Tibial artery (tissue), 4 donors: ENCODE measurements around the gene PRDM8.

Source experiments
- DNase-seq, 2 donors: peaks; one replicate each; pipeline ENCODE4 v3.0.0-alpha.2; 2019
- H3K27ac ChIP-seq, 2 donors: fragments of 200-600 bp; sonication (generic) in 1 of 2; 1 replicate in 1 of 2; 2 replicates in 1 of 2; pipeline ENCODE4 v1.5.1; 2018 to 2019; ENCODE audit warnings: mild to moderate bottlenecking in 1 of 2
- H3K27me3 ChIP-seq, 2 donors: fragments of 200-600 bp; sonication (generic) in 1 of 2; one replicate each; pipeline versions ENCODE4 v1.5.1 to v1.6.0; 2016 to 2019
- H3K36me3 ChIP-seq, 3 donors: fragments of 200-600 bp; sonication (generic) in 2 of 3; one replicate each; pipeline ENCODE4 v1.5.1; 2016 to 2019; ENCODE audit warnings: mild to moderate bottlenecking in 2 of 3
- H3K4me1 ChIP-seq, 4 donors: fragments of 200-600 bp; sonication (generic) in 2 of 4; 1 replicate in 3 of 4; 2 replicates in 1 of 4; pipeline ENCODE4 v1.5.1; 2016 to 2019
- H3K4me3 ChIP-seq, 2 donors: fragments of 200-600 bp; sonication (generic) in 1 of 2; 1 replicate in 1 of 2; 2 replicates in 1 of 2; pipeline ENCODE4 v1.5.1; 2018 to 2019; ENCODE audit warnings: mild to moderate bottlenecking in 2 of 2
- H3K9me3 ChIP-seq, 3 donors: fragments of 200-600 bp; sonication (generic) in 1 of 3; one replicate each; pipeline ENCODE4 v1.5.1; 2016 to 2019
- CTCF ChIP-seq, 2 experiments: fragments of 200-600 bp in 1 of 2; fragments of 450-650 bp in 1 of 2; IDR thresholded peaks; one replicate each; pipeline ENCODE4 v1.5.1; 2017 to 2019; ENCODE audit warnings: antibody characterized with exemption in 2 of 2, mild to moderate bottlenecking in 1 of 2, moderate library complexity in 1 of 2
- intact Hi-C: fragments of 100-400 bp; cut with DNase I; formaldehyde crosslinking; loops from one replicate; pipeline ENCODE4 v1.15.0; 2023; ENCODE audit warnings: low total_unique reads

Gene PRDM8

DNA sequence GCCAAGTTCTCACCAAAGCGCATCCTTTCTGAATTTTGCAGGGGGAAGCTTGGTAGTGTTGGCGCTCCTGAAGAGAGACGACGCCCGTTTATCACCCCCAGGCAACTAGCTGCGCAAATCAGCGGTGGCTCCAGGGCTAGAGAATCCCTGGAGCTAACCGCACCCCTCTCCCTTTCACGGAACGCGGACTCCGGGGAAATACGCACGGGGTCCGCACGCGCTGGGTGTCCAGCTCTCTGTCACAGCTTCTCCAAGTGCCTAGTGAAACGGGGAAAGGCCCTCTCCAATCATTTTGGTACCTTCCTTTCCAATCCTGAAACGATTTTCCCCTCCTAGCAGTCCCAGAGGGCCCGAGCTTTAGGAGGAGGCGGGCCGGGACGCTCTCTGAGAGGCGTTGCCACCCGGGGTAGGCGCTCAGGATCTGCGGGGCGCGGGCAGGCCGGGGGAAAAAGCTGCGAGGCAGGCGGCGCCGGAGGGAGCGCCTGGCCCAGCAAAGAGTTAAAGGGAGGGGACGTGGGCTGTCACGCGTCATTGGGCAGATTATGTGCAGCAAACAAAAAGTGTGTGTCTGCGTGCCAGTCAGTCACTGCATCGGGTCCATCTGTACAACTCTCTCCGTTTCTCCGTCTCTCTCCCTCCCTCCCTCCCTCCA is at the start of gene PRDM8:
Gene PRDM8 (plus strand): TSS at position 582 of the 652 bp plus-strand sequence. CDS start 2,578 bp downstream, outside the sequence.
- Histone ChIP-seq H3K4me3 (peak within 1 kb of the TSS; percentile 43 to 47), H3K27ac (no peak within 1 kb of the TSS), H3K4me1 (peaks cover 0 to 31% (median 22%) of the 10 kb centered on the region in 4 donors), H3K36me3 (no peaks in the 10 kb centered on the region), H3K27me3 (peaks cover 0 to 65% of the 10 kb centered on the region in 2 donors), H3K9me3 (no peaks in the 10 kb centered on the region)
- no peak for TF ChIP-seq CTCF (IDR thresholded peaks at IDR 0.05)
- no peak for DNase-seq
- intact Hi-C loops = no loop called here

DNA sequence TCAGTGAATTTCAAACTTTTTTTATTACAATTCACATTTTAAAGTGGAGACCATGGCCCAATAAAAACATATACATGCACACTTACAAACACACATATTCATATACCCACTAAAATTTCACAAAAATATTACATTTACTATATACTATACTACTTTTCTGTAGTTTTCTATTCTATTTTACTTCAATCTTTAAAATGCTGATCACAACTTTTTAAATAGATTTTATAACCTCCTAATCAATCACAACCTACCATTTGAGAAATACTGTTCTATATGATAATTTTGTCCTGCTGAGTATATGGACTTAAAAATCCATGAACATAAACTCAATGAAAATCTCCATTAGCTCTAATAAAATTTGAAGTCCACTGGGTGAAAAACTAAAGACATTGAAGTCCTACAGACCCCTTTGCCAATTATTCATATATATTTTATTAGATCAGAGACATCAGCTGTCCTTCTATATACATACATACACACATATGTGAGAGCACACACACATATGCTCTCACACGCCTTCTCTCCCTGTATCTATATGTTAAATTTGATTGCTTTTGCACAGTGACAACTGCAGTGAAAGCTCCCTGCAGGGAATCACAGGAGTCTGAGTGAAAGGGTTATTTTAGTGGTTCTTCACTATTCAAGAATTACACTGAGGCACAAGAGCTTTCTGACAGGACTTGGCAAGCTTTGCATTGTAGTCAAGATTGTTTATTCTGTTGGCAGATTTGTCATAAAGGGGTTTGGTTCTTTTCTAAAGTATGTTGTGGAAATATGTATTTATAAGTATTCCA is 46.7 kb upstream of the PRDM8 start:
- intact Hi-C loops = no loop called here
- no peak for TF ChIP-seq CTCF (IDR thresholded peaks at IDR 0.05)
- Histone ChIP-seq H3K4me3 (no peak overlapping the region), H3K36me3 (no peaks in the 10 kb centered on the region), H3K27me3 (no peaks in the 10 kb centered on the region), H3K4me1 (no peaks in the 10 kb centered on the region), H3K9me3 (no peaks in the 10 kb centered on the region), H3K27ac (no peak overlapping the region)
- DNase-seq = no peak

- Histone ChIP-seq H3K9me3 (no peaks in the 10 kb centered on the region), H3K27me3 (no peaks in the 10 kb centered on the region), H3K36me3 (no peaks in the 10 kb centered on the region), H3K27ac (no peak overlapping the region), H3K4me1 (no peaks in the 10 kb centered on the region), H3K4me3 (no peak overlapping the region)
- no peak for TF ChIP-seq CTCF (IDR thresholded peaks at IDR 0.05)
- DNase-seq = no peak
- intact Hi-C loops = no loop called here
Observed at GRCh38 chr4:80151981-80152380, 45.3 kb upstream of the PRDM8 start.

DNA sequence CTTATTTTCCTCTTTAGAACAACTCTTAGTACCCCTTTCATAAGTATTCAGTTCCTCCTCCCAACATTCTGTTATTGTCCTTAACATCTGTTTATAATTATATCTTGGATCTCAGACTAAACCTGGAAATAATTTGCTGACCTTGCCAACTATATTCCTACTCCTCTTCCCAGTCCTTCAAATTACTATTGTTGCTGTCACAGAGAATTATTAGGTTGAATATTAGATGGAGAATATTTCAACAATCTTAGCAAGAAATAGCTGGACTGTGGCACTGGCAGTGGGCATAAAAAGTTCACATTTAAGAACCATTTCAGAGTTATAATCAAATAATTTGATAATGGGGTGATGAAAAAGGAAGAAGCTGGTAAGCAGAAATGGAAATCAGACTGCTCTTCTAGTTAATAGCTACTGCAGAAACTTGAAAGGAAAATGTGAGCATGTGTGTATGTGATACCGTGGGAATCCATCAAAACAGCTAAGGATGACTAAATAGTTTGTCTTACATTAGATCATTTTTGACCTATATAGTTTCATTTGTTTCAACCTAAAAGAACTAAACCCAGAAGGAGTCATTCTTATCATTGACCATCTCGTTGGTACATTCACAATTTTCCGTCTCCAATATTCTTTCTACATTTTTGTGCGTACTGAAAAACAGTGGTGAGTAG is 43.3 kb upstream of the PRDM8 start:
- no peaks in the 10 kb centered on the region for H3K4me1 ChIP-seq
- intact Hi-C loops = no loop called here
- H3K4me3 ChIP-seq = no peak overlapping the region
- no peak for TF ChIP-seq CTCF (IDR thresholded peaks at IDR 0.05)
- H3K36me3 ChIP-seq = no peaks in the 10 kb centered on the region
- H3K9me3 ChIP-seq = peaks cover 0 to 6% (median 0%) of the 10 kb centered on the region in 3 donors
- no peak for DNase-seq
- no peak overlapping the region for H3K27ac ChIP-seq
- no peaks in the 10 kb centered on the region for H3K27me3 ChIP-seq

GRCh38 chr4:80154545-80154933 is 42.8 kb upstream of the PRDM8 start:
- H3K4me3 ChIP-seq = no peak overlapping the region
- no peak overlapping the region for H3K27ac ChIP-seq
- intact Hi-C loops = no loop called here
- H3K4me1 ChIP-seq = no peaks in the 10 kb centered on the region
- H3K36me3 ChIP-seq = no peaks in the 10 kb centered on the region
- H3K27me3 ChIP-seq = no peaks in the 10 kb centered on the region
- no peak for TF ChIP-seq CTCF (IDR thresholded peaks at IDR 0.05)
- no peak for DNase-seq
- H3K9me3 ChIP-seq = peaks cover 0 to 6% (median 0%) of the 10 kb centered on the region in 3 donors
